RKO (cell line): ENCODE data around the gene MTHFD2L.
A peak's percentile ranks its signal among the peaks of the same experiment; 100 is the strongest.

ENCODE experiments used
- DNase-seq: peaks from one replicate; pipeline ENCODE4 v3.0.0-alpha.2; 2016; ENCODE audit warnings: low spot score

MTHFD2L gene

GRCh38 chr4:74132944-74133343, 25.0 kb upstream of the MTHFD2L start:
- DNase-seq: no peak

GRCh38 chr4:74133786-74134499, 24.0 kb upstream of the MTHFD2L start:
- DNase-seq: peak; percentile 82

GRCh38 chr4:74134500-74134852, 23.4 kb upstream of the MTHFD2L start:
- no peak for DNase-seq

- DNase-seq: no peak
Measured at GRCh38 chr4:74146581-74147129, 11.3 kb upstream of the MTHFD2L start.

- DNase-seq: no peak
Measured at GRCh38 chr4:74148205-74148604, 9.7 kb upstream of the MTHFD2L start.

- DNase-seq: no peak
Measured at GRCh38 chr4:74152836-74153235, 5.1 kb upstream of the MTHFD2L start.

GRCh38 chr4:74156521-74156920, 1.4 kb upstream of the MTHFD2L start:
- no peak for DNase-seq

GRCh38 chr4:74157154-74157553, 764 bp upstream of the MTHFD2L start:
- DNase-seq: peak; percentile 65

- DNase-seq: peak; percentile 49
Measured at GRCh38 chr4:74158466-74159142, 686 bp downstream of the MTHFD2L start.

- DNase-seq: peak; percentile 71
Measured at GRCh38 chr4:74159143-74159709, 1.3 kb downstream of the MTHFD2L start.

GRCh38 chr4:74161666-74162450, 3.9 kb downstream of the MTHFD2L start:
- DNase-seq: no peak

- DNase-seq: no peak
Measured at GRCh38 chr4:74166135-74166534, 8.2 kb downstream of the MTHFD2L start.

GRCh38 chr4:74166818-74167217, 8.9 kb downstream of the MTHFD2L start:
- DNase-seq: no peak

- no peak for DNase-seq
Measured at GRCh38 chr4:74167585-74167984, 9.7 kb downstream of the MTHFD2L start.

- no peak for DNase-seq
Measured at GRCh38 chr4:74168841-74169240, 10.9 kb downstream of the MTHFD2L start.

- no peak for DNase-seq
Measured at GRCh38 chr4:74173321-74173720, 15.4 kb downstream of the MTHFD2L start.

GRCh38 chr4:74174421-74174820, 16.5 kb downstream of the MTHFD2L start:
- DNase-seq: no peak

- no peak for DNase-seq
Measured at GRCh38 chr4:74174941-74175340, 17.0 kb downstream of the MTHFD2L start.

- DNase-seq: no peak
Measured at GRCh38 chr4:74175379-74175778, 17.5 kb downstream of the MTHFD2L start.

- no peak for DNase-seq
Measured at GRCh38 chr4:74178798-74179197, 20.9 kb downstream of the MTHFD2L start.

- peak; percentile 63 for DNase-seq
Measured at GRCh38 chr4:74181219-74181618, 23.3 kb downstream of the MTHFD2L start.

- DNase-seq: no peak
Measured at GRCh38 chr4:74188912-74189311, 31.0 kb downstream of the MTHFD2L start.
